ENCODE results near the gene TRAM1L1.

The TRAM1L1 gene

DNA sequence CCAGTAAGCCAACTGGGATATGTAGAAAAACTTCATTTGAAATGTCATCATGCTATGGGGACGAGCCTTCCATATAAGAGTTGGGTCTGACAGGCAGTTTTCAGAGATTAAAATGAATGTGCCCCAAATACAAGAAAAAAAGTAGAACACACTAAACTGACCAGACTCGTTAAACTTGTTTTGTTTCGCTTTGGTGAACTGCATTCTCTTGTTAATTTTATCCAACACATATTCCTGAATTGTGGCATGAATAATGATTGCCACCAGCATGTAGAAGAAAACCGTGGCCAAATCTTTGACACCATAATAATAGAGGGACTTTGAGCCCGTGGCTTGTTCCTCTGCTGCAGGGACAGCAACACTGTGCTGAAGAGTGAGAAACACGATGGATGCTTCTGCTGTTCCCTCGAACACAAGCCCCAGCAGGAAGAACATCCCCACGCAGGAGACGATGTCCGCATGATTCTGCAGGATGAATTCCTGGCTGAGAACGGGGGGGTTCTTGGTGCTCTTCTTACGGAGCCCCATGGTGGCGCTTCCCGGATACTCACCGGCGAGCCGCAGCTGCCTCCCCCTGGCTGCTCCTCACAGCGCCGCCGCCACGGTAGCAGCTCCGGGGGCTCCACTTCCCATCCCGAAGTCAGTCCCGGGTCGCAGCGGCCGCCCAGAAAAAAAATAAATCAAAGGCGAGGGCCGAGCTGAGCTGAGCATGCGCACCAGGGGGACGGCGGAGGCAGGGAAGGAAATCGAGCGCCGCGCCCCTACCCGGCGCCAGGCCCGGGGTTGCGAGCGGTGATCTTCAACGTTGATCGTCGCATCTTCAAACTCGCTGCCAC is at the start of gene TRAM1L1:
TSS of gene TRAM1L1 (minus strand) at position 711 of the 836 bp plus-strand sequence. CDS start at position 528, 183 bp downstream.
- peak; percentile 36 for DNase-seq

DNA sequence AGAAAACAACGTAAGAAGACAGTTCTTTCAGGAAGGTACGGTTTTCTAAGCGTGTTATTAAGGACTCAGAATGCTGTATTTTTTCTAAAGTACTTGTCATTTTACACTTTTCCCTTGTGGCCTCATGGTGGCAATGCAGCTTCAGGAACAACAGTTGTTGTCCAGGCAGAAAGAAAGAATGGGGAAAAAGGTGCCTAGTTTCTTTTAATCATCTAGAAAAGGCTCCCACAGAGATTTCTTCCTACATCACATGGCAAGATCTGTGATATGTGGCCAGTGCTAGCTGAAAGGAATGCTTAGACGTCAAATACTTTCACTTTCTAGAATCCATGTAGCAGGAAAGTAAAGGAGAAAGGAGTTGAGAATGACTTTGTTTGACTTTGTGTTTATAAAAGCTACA is 49.0 kb upstream of the TRAM1L1 start:
- peak; percentile 5 for DNase-seq

DNA sequence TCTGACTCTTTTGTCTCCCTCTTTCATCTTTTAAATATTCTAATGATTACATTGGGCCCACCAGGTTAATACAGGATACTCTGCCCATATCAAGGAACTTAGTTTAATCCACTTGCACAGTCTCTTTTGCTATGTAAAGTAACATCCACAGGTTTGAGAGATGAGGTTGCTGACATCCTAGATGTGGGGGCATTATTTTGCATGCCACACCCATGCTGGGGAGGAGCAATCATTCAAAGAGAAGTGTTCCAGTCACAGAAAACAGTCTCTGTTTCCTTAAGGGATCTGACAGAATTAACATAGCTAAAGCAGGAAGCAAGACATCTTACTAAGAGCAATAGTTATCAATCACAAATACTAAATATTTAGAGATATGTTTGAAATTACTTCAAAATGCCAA is 11.5 kb upstream of the TRAM1L1 start:
- no peak for DNase-seq

DNA sequence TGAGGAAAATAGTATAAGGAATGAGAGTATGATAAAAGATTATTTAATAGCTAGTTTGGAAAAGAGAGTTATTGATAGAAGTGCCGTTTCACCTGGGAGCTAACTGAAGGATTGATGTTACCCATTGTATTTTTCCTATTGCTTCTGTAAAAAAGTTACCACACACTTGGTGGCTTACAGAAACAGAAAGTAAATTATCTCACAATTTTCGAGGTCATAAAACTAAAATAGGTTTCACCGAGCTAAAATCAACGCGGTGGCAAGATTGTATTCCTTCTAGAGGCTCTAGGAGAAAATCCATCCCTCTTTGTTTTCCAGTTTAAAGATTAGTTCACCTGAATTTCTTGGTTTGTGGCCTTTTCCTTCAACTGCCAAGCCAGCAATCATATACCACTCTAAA is 11.1 kb upstream of the TRAM1L1 start:
- DNase-seq: no peak

DNA sequence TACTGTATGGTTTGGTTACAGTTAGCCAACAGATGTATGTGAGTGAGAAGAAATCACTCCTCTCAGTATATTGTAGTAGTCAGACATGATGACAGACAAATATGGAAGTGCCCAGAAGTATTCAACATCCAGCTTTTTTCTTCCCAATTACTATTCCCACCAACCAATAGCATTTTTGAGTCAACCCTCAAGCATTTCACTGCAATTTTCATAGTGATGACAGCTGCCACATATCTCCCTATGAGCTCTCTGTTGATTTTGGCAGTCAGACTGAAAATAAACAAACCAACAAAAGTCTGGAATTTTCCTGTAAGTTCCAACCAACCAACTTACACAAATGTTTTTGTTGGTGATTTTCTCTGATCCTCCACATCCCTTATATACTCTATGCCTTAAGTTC is 8.2 kb upstream of the TRAM1L1 start:
- no peak for DNase-seq

DNA sequence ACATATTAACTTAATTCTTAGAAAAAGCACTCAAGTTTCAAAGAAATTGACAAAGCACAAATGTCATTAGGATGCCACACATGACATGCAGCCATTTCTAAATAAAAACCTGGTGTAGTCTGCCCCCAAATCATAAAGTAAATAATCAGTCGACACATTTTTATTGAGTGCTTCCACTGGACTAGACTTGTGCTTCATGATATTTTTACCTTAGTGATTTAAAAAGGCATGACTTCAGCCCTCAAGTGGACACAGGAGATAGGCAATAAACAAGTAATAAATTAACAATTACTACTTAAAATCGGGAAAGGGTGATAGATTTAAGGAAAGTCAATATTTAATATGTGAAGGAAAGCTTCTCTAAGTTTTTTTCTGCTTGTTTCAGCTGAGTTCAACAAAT is 7.6 kb downstream of the TRAM1L1 start:
- DNase-seq: no peak

DNA sequence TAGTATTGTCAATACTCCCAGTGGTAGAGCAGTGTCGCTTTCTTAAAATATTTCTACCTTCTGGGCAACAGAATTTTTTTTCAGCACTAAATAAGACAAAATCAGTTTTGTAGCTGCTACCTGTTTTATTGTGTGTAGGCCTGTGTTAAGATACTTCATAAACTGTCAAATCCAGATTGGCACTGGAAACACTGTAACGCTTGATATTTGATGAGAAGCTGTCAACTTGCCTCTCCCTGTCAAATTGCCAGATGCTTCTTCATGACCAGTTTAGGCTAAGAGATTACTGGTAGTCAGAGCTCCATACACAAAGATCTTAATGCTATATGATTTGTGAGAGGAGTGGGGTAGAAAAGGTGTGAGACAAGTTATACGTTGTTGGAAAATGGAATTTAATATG is 17.3 kb downstream of the TRAM1L1 start:
- DNase-seq: no peak

DNA sequence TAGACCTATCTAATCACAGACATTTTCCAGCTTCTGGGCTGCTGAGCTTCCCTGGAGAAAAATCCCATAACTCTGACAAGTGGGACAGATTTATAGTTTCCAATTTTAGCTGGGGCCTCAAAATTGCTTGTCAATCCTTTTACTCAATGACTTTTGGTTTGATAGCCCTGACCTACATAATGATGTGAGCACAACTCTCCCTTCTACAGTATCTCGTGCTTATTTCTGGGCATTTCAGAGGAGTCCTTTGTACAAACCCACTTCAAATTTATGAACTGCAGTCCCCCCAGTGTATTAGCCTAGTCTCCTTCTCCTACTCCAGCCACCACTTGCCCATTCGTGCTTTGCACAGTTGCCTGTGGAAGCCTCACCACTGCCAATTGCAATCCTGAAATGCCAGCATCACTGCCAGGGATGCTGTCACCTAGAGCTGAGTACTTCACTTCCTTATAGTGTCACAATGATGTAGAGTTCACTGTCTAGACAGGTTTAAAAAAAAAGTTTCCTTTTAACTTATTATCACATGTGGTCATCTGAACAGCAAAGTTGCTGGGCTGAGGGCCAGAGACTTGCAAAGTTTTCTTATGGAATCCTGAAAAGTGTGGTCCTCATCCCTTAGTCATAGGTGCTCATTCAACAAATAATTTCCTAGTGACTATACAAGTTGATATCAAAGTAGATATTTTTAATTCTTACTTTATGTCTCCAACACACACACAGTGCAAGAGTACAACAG is 21.2 kb downstream of the TRAM1L1 start:
- DNase-seq: no peak

DNA sequence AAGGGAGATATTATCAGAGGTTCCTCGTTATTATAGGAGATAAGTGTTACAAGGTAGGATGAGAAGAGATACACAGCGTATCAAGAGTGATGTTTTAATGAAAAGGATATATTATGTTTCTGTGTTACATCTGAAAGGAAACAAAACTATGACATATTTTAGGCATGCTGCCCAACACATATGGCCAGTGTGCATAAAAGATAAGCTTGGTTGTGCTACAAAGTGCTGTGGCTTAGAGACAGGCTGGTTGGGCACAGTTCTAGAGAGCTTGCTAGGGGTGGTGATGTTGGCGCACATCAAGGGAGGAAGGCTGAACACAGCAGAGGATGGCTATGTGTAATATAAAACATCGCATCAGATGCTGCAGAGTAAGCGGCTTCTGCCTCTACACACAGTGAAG is 42.4 kb downstream of the TRAM1L1 start:
- no peak for DNase-seq
